HepG2 (cell line): ENCODE data around the gene TMC2. TPM values are rescaled to one million over a fixed set of nuclear protein-coding genes. Genes with fewer than 3 reads are reported as not detected.

ENCODE experiments used
- ATAC-seq: fragments of 200-7000 bp; cut with Tn5 transposase; 3 replicates; pipeline ENCODE4 v1.9.1; 2020; ENCODE audit warnings: mild to moderate bottlenecking, moderate library complexity
- BruUV-seq: library from RNA; stranded (reverse); fragments of 400-500 nt; replicated peaks from 2 replicates; lab custom pipeline; 2021; lab: Mats Ljungman, UMichigan
- CTCF ChIA-PET: fragments of 300-600 bp; formaldehyde crosslinking; extraction: SDS; loops from one replicate; lab custom pipeline; 2021; ENCODE audit warnings: low total read pairs, inconsistent platforms, low intra/inter-chr PET ratio; lab: Yijun Ruan, JAX
- POLR2A ChIA-PET: fragments of 350-600 bp; sonication (Branson Sonifier 250); formaldehyde crosslinking; loops from one replicate; lab custom pipeline; 2020; ENCODE audit warnings: antibody characterized with exemption, inconsistent platforms; lab: Yijun Ruan, JAX
- DNase-seq: peaks from one replicate; pipeline ENCODE4 v3.0.0-alpha.2; 2015; ENCODE audit warnings: low spot score
- FAIRE-seq: peaks from 3 replicates; lab custom pipeline; 2011; peaks lifted over from hg19 to GRCh38; lab: Jason Lieb, UNC
- H2AFZ ChIP-seq: one replicate; pipeline ENCODE4 v1.6.1; 2011; ENCODE audit warnings: low read length, inconsistent platforms
- H3K27ac ChIP-seq: fragments of 300-600 bp; 3 replicates; pipeline ENCODE4 v1.8.0; 2011; ENCODE audit warnings: mixed run types, mild to moderate bottlenecking, mixed read lengths, low read length, inconsistent platforms; ENCODE audit not compliant: insufficient read depth; ENCODE audit errors: extremely low read length
- H3K27me3 ChIP-seq, 2 experiments: fragments of 200-600 bp in 1 of 2; 2 replicates in 1 of 2; 3 replicates in 1 of 2; pipeline versions ENCODE4 v1.6.0 to v1.8.0; 2011; ENCODE audit warnings: low read length in 2 of 2, mild to moderate bottlenecking in 2 of 2, moderate library complexity in 2 of 2, inconsistent platforms in 1 of 2; ENCODE audit not compliant: insufficient read depth in 2 of 2, control insufficient read depth in 1 of 2
- H3K36me3 ChIP-seq, 2 experiments: fragments of 200-600 bp in 1 of 2; replicated peaks in 1 of 2; 2 replicates in 1 of 2; 3 replicates in 1 of 2; pipeline versions ENCODE4 v1.5.1 to v1.8.0; 2011; ENCODE audit warnings: low read length in 2 of 2, inconsistent platforms in 1 of 2; ENCODE audit not compliant: insufficient read depth in 2 of 2, control insufficient read depth in 1 of 2
- H3K4me1 ChIP-seq: 2 replicates; pipeline ENCODE4 v1.5.1; 2012; ENCODE audit warnings: low read length, inconsistent platforms; ENCODE audit not compliant: insufficient read depth
- H3K4me2 ChIP-seq: 2 replicates; pipeline ENCODE4 v1.6.0; 2011; ENCODE audit warnings: low read depth, low read length, inconsistent platforms
- H3K4me3 ChIP-seq, 3 experiments: fragments of 200-600 bp in 1 of 3; sonication (generic), shearing (Covaris generic) in 1 of 3; replicated peaks in 1 of 3; 2 replicates each; pipeline ENCODE4 v1.5.1; 2011 to 2016; ENCODE audit warnings: low read length in 3 of 3, inconsistent platforms in 2 of 3, low read depth in 2 of 3, mild to moderate bottlenecking in 2 of 3, control low read depth in 1 of 3, mixed read lengths in 1 of 3; ENCODE audit not compliant: insufficient read depth in 1 of 3
- H3K79me2 ChIP-seq: one replicate; pipeline ENCODE4 v1.6.1; 2011; ENCODE audit warnings: low read length, inconsistent platforms; ENCODE audit not compliant: insufficient read depth
- H3K9ac ChIP-seq: 2 replicates; pipeline ENCODE4 v1.6.0; 2011; ENCODE audit warnings: mild to moderate bottlenecking, low read depth, low read length, inconsistent platforms; ENCODE audit not compliant: insufficient read depth
- H3K9me3 ChIP-seq: 2 replicates; pipeline ENCODE4 v1.5.1; 2012; ENCODE audit warnings: mild to moderate bottlenecking, low read length
- H4K20me1 ChIP-seq: 2 replicates; pipeline ENCODE4 v1.6.0; 2011; ENCODE audit warnings: inconsistent platforms, mild to moderate bottlenecking, low read length, moderate library complexity; ENCODE audit not compliant: insufficient read depth
- GFI1 ChIP-seq: sonication (generic); formaldehyde crosslinking; IDR thresholded peaks from 2 replicates; pipeline ENCODE4 v1.5.0; 2020; ENCODE audit warnings: missing genetic modification reagents, mild to moderate bottlenecking, borderline replicate concordance
- HDAC6 ChIP-seq: fragments of 200-600 bp; sonication (generic); IDR thresholded peaks from 2 replicates; pipeline ENCODE4 v1.7.0; 2017; ENCODE audit warnings: mild to moderate bottlenecking, antibody characterized with exemption, low read length, low read depth
- KLF11 ChIP-seq: IDR thresholded peaks from 2 replicates; pipeline ENCODE4 v1.6.1; 2016; ENCODE audit warnings: missing compliant biosample characterization
- MTA3 ChIP-seq: sonication (generic); formaldehyde crosslinking; IDR thresholded peaks from 2 replicates; pipeline ENCODE4 v1.4.0; 2020; ENCODE audit warnings: missing genetic modification reagents
- STAT5B ChIP-seq: sonication (generic); formaldehyde crosslinking; IDR thresholded peaks from 2 replicates; pipeline ENCODE4 v1.4.0; 2020; ENCODE audit warnings: missing genetic modification reagents
- ZNF292 ChIP-seq: sonication (generic); formaldehyde crosslinking; IDR thresholded peaks from 2 replicates; pipeline ENCODE4 v1.8.1; 2022; ENCODE audit warnings: mild to moderate bottlenecking, low read depth, missing genetic modification reagents, borderline replicate concordance
- ZNF317 ChIP-seq: sonication (generic); formaldehyde crosslinking; IDR thresholded peaks from 2 replicates; pipeline ENCODE4 v1.5.0; 2020; ENCODE audit warnings: mild to moderate bottlenecking, missing genetic modification reagents
- ZNF678 ChIP-seq: sonication (generic); formaldehyde crosslinking; IDR thresholded peaks from 2 replicates; pipeline ENCODE4 v1.4.0; 2020; ENCODE audit warnings: mild to moderate bottlenecking, missing genetic modification reagents
- ZXDC ChIP-seq: sonication (generic); formaldehyde crosslinking; IDR thresholded peaks from 2 replicates; pipeline ENCODE4 v1.5.0; 2020; ENCODE audit warnings: mild to moderate bottlenecking, missing genetic modification reagents
- WGBS: methylation state at CpG from one replicate; pipeline ENCODE4 v1.1.6; 2017; ENCODE audit warnings: low lambda C conversion rate; 5-methylcytosine and 5-hydroxymethylcytosine counted together
- in situ Hi-C: cut with HindIII; loops from 2 replicates; pipeline ENCODE4 v1.10.0; 2017; ENCODE audit warnings: low pct_unique_long_range_greater_than_20kb; ENCODE audit not compliant: extremely low pct_ligation_motif_present
- intact Hi-C: fragments of 100-400 bp; cut with micrococcal nuclease; formaldehyde crosslinking; loops from one replicate; pipeline ENCODE4 v1.10.0; 2022; ENCODE audit not compliant: unreplicated experiment
- polyA plus RNA-seq, 8 experiments: library from polyadenylated mRNA; depleted of rRNA in 3 of 8; stranded (reverse) in 7 of 8; unstranded in 1 of 8; fragments of >200 nt; fragmentation: Illumina TruSeq in 4 of 8; extraction: Trizol in 4 of 8; gene quantifications; 2 replicates each; pipeline versions ENCODE4 v1.2.1 to v1.2.3, GENCODE V29; 2011 to 2016; ENCODE audit warnings: low read depth in 4 of 8, missing spikeins in 1 of 8, mixed read lengths in 1 of 8; ENCODE audit not compliant: insufficient read depth in 1 of 8
- total RNA-seq, 5 experiments: library from RNA; depleted of rRNA; stranded (reverse); fragments of >200 nt; fragmentation: Illumina TruSeq; extraction: Trizol; gene quantifications; 2 replicates each; pipeline ENCODE4 v1.2.3, GENCODE V29; 2016; ENCODE audit warnings: low read depth in 1 of 5
- TF ChIP-seq, protein P1 (sequence below): sonication (generic); formaldehyde crosslinking; IDR thresholded peaks from 2 replicates; pipeline ENCODE4 v1.5.0; 2020; ENCODE audit warnings: missing genetic modification reagents
- TF ChIP-seq, protein P2 (sequence below): conservative IDR thresholded peaks from 2 replicates; pipeline ENCODE4 v1.6.1; 2018; ENCODE audit warnings: missing genetic modification reagents

Gene TMC2
- total and polyA plus RNA-seq, 2 of the 13 experiments (the other 11 are each of a cell fraction or from before 2014, with no cell fraction given) = not detected

- no peak for TF ChIP-seq MTA3
- no peak for TF ChIP-seq GFI1 (CRISPR knock-in tag)
Measured at GRCh38 chr20:2527762-2528161, 8.6 kb upstream of the TMC2 start (continued).

DNA sequence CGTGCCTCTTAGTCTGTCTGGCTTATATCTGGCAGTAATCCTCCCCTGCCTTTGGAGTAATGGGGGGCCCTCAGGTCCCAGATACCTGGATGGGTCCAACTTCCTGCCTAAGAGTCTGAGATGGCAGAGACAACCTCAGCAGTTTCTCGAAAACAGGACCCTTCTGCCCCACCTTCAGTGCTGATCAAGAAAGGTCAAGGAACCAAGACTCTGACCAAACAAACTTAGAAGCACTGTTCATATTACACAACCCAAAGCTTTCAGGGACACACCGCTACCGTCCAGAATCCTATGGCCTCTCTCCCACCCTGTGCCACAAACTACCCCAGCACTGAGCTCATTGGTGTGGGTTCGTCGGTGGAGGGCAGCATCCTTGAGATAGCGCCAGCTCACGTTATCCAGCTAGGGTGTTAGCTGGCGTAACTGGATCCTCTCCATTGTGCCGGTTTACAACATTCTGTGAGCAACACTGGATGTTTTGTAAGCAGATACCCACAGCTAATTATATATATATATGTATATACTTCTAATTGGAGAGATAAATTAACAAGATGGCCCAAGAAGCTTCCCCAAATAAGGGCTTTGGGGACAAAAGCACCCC lies 7.6 kb upstream of the TMC2 start:
- Histone ChIP-seq H2AFZ (no peak overlapping the region), H3K79me2 (no peaks in the 10 kb centered on the region), H3K27ac (no peak overlapping the region), H3K4me1 (peaks cover 21% of the 10 kb centered on the region), H3K4me2 (no peak overlapping the region), H3K27me3 (peaks cover 2 to 44% of the 10 kb centered on the region in 2 experiments; a peak in 2 of 5 replicates), H4K20me1 (no peaks in the 10 kb centered on the region), H3K9ac (no peak overlapping the region), H3K4me3 (no peak overlapping the region), H3K36me3 (no peaks in the 10 kb centered on the region), H3K9me3 (no peaks in the 10 kb centered on the region)
- FAIRE-seq = no peak
- in situ Hi-C loops = no loop called here
- intact Hi-C loops = no loop called here
- TF ChIP-seq, protein P1, sequence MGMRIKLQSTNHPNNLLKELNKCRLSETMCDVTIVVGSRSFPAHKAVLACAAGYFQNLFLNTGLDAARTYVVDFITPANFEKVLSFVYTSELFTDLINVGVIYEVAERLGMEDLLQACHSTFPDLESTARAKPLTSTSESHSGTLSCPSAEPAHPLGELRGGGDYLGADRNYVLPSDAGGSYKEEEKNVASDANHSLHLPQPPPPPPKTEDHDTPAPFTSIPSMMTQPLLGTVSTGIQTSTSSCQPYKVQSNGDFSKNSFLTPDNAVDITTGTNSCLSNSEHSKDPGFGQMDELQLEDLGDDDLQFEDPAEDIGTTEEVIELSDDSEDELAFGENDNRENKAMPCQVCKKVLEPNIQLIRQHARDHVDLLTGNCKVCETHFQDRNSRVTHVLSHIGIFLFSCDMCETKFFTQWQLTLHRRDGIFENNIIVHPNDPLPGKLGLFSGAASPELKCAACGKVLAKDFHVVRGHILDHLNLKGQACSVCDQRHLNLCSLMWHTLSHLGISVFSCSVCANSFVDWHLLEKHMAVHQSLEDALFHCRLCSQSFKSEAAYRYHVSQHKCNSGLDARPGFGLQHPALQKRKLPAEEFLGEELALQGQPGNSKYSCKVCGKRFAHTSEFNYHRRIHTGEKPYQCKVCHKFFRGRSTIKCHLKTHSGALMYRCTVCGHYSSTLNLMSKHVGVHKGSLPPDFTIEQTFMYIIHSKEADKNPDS (CRISPR knock-in tag) = no peak
- ATAC-seq = no peak
- ChIA-PET CTCF (interaction anchor here (0.7 kb wide), 1 partner anchor 9 kb away, joined by 3 read pairs; no protein-coding TSS in a partner anchor), POLR2A (no interaction called here)
- DNase-seq = no peak
- 27% methylated on average over 10 of the region's 10 CpGs for WGBS
- no TSS peak for BruUV-seq

- Histone ChIP-seq H3K9ac (no peak overlapping the region), H2AFZ (no peak overlapping the region), H3K4me1 (peaks cover 18% of the 10 kb centered on the region), H3K27me3 (peaks cover 9 to 63% of the 10 kb centered on the region in 2 experiments; a peak in 4 of 5 replicates), H3K9me3 (no peaks in the 10 kb centered on the region), H3K79me2 (no peaks in the 10 kb centered on the region), H3K27ac (no peak overlapping the region), H3K36me3 (no peaks in the 10 kb centered on the region), H3K4me2 (no peak overlapping the region), H3K4me3 (no peak overlapping the region), H4K20me1 (no peaks in the 10 kb centered on the region)
- ChIA-PET CTCF (no interaction called here), POLR2A (no interaction called here)
- in situ Hi-C loops = no loop called here
- no TSS peak for BruUV-seq
- WGBS = 55% methylated on average over 8 of the region's 8 CpGs
- intact Hi-C loops = no loop called here
- DNase-seq = no peak
- no peak for ATAC-seq
- no peak for FAIRE-seq
- TF ChIP-seq HDAC6 = no peak
- no peak for TF ChIP-seq STAT5B (CRISPR knock-in tag)
- TF ChIP-seq ZNF292 = no peak
- TF ChIP-seq ZXDC = no peak
- no peak for TF ChIP-seq ZNF678 (CRISPR knock-in tag)
- TF ChIP-seq, protein P2, sequence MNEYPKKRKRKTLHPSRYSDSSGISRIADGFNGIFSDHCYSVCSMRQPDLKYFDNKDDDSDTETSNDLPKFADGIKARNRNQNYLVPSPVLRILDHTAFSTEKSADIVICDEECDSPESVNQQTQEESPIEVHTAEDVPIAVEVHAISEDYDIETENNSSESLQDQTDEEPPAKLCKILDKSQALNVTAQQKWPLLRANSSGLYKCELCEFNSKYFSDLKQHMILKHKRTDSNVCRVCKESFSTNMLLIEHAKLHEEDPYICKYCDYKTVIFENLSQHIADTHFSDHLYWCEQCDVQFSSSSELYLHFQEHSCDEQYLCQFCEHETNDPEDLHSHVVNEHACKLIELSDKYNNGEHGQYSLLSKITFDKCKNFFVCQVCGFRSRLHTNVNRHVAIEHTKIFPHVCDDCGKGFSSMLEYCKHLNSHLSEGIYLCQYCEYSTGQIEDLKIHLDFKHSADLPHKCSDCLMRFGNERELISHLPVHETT (CRISPR knock-in tag) = no peak
- no peak for TF ChIP-seq KLF11 (CRISPR knock-in tag)
- TF ChIP-seq ZNF317 (CRISPR knock-in tag) = no peak
Measured at GRCh38 chr20:2533118-2533517, 3.3 kb upstream of the TMC2 start.
